GM18499 (cell line): ENCODE data around the gene TBC1D4.
A peak's percentile ranks its signal among the peaks of the same experiment; 100 is the strongest.
"Not testable (repeated sequence)": the region's sequence is repeated elsewhere in the genome, so short reads cannot be mapped to it uniquely, and the experiment has no call there.

Experiments
- ATAC-seq: cut with Tn5 transposase; IDR thresholded peaks from one replicate; pipeline ENCODE4 v1.9.1; 2021; ENCODE audit warnings: moderate number of reproducible peaks; ENCODE audit not compliant: insufficient read depth, unreplicated experiment

TBC1D4 gene

DNA sequence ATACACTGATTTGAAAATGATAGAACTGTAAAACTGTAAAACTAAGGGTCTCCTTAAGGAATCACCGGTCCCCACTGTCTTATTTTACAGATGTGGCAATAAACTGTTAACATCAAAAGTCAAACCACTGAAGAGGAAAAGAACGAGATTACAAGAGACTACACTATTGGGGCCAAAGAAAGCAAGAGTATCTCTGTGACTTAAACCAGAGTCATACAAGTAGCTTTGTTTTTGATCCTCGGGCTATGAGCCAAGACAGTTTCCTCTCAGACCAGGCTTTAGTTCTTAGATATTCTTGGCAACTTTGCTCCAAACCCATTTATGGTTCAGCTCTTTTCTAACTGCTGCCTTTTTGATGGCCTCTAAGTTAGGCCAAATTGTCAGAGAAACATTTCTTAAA is 113.8 kb downstream of the TBC1D4 start:
- no peak for ATAC-seq

GRCh38 chr13:75366380-75367280 is 115.3 kb downstream of the TBC1D4 start:
- no peak for ATAC-seq

GRCh38 chr13:75365724-75366173 is 116.2 kb downstream of the TBC1D4 start:
- ATAC-seq: peak; percentile 97

DNA sequence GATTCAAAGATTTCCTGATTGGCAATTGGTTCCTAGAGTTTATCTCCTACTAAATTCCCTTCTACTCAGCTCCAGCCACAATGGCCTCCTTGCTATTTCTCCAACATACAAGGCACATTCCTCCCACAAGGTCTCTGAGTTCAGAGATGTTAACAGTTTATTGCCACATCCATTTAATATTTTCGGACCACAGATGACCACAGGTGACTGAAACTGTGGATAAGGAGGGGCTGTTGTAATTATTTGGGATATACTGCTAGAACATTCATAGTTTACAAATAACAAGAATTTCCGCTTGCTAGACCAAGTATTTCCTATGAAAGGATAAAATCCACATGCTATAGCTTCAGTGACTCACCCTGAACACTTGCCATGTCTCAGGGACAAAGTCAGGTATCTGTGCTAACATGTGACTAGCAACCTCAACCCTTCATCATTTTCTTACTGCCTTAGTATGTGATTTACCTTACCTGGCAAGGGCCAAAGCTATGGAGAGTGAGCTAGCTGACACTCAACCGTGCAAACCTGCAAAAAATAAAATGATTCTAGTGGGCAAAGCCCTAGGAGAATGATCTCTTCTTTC is 117.7 kb downstream of the TBC1D4 start:
- ATAC-seq: no peak

- no peak for ATAC-seq
Observed at GRCh38 chr13:75363371-75363770, 118.6 kb downstream of the TBC1D4 start.

- ATAC-seq: no peak
Observed at GRCh38 chr13:75362026-75362425, 119.9 kb downstream of the TBC1D4 start.

DNA sequence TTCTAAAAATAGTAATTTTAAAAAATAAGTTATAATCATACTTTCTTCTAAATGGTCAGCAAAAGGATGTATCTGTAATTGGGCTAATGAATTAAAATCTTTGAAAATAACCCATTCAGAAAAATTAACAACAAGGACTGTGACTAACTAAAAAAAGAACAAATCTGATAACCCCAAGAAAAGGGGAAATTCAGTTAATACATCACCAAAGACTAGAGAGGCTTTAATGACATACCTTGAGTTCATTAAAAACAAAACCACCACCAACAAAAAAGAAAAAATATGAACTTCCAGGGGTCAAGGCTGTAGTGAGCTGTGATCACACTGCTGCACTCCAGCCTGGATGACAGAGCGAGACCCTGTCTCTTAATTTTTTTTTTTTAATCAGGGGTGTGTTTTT is 121.8 kb downstream of the TBC1D4 start:
- ATAC-seq: no peak

DNA sequence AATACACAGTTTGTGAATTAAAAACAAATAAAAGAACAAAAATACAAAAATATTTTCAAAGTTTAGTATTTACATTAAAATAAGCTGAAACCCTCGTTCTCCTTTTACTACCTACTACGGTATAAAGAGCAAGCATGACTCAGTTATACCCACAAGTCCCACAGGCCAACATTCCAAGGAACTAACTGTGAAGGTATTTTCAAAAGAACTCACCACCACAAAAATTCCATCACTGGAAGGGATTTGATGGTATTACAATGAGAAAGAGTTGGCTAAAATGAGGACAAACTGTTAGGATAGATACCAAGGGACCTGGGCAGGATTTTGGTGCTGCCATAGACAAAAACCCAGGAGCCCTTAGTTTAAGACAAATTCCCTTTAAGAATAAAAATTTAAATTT is 122.7 kb downstream of the TBC1D4 start:
- ATAC-seq: no peak

GRCh38 chr13:75357576-75358289 is 124.2 kb downstream of the TBC1D4 start:
- peak; percentile 86 for ATAC-seq

DNA sequence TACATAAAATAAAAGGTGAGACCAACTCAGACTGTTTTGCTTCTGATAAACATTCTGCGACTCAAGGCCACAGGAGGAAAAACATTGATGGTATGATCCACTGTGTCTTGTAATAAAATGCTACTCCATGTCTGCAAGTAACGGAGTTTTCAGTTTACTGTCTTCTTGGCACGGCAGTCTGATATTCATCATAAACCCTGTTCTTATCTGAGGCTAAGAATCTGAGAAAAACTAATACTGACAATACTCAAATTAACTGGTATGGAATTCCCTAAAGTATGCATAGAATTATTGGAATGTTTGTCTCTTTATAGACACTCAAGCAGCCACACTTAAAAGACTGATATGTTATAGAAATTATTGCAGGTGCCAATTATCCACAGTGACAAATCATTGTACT is 125.5 kb downstream of the TBC1D4 start:
- ATAC-seq: no peak

DNA sequence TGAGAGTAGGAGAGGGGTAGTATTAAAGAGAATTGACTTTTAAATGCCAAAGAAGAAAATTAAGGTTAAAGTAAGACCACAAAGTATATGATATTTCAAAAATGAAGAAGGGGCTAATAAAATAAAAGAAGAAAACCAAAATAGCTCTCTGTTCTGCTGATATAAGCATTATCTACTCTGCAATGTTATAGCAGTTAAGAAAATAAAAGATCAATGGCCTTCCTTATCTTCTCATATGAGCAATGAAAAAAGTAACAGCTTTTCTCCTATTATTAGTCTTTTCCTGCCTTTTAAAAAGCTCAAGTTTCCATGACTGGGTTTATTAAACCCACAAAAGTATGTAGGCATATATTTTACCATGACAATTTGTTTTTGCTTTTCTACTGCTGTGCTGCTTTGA is 126.4 kb downstream of the TBC1D4 start:
- no peak for ATAC-seq

GRCh38 chr13:75353781-75354193 is 128.2 kb downstream of the TBC1D4 start:
- ATAC-seq: no peak

DNA sequence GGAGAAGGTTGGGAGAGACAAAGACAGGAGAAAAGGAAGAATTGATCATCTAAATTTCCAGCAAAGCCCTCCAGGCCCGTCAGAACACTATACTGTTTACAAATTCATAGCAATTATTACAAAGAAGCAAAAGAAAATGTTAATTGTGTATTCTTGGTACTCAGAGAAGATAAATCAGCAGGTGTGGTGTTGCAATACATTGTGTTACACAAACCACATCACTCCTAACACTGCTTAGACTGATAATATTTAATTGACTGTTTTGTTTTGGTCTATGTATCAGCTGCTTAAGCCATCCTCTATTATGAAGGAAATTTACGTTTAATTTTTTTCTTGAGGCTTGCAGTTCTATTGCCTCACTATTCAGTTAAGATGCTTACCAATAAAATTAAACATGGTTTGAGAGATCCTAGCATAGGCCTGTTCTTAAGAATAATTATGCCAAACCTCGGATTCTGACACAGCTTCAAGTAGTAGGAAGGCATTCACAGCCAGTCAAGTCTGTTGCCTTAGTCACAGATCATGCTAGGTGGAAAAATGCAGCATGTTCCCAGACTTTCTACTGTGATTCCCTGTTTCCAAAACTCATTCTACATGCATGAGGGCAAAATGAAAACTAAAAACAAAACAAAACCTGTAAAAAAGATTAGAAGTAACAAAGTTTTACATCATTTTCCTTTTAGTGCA is 129.2 kb downstream of the TBC1D4 start:
- ATAC-seq: no peak

DNA sequence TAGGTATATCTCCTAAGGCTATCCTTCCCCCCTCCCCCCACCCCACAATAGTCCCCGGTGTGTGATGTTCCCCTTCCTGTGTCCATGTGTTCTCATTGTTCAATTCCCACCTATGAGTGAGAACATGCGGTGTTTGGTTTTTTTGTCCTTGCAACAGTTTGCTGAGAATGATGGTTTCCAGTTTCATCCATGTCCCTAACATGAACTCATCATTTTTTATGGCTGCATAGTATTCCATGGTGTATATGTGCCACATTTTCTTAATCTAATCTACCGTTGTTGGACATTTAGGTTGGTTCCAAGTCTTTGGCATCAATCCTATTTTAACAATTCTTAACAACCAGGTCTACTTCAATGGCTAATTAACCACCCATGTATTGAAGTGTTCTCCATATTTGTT is 130.4 kb downstream of the TBC1D4 start:
- not testable (repeated sequence) for ATAC-seq

GRCh38 chr13:75347925-75348324 is 134.0 kb downstream of the TBC1D4 start:
- no peak for ATAC-seq

DNA sequence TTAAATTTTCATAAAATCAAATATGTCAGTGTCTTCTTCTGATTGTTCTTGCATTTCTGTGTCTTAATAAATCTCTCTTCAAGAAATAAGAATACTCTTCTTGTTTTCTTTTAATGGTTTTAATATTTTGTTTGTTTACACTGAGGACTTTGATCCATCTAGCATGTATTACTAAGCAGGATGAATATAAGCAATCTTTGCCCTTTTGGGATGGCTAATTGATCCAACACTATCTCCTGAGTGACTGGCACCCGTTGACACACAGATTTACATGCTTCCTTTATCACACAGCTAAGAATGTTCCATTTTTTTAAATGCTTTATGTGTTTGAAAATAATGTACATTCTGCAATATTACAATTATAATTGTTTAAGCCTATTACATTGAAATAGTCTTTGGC is 134.5 kb downstream of the TBC1D4 start:
- ATAC-seq: no peak

- no peak for ATAC-seq
Observed at GRCh38 chr13:75345193-75345592, 136.8 kb downstream of the TBC1D4 start.

DNA sequence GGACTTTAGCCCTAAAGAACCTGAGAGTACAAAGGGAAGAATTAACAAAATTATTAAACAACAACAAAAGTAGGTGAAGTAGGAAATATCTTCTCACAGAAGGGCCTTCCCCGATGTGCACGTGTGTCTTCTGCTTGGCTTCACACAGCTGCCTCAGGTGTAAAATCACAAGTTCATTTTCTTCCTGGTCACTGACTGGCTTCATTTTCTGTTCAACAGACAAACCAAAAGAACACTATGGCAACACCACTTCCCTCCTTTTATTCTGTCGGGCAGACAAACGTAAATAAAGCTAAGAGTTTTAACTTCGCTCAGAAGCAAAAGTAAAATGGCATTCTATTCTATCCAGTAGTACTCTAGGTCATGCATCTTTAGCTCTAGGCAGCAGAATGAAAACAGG is 140.9 kb downstream of the TBC1D4 start:
- no peak for ATAC-seq

- no peak for ATAC-seq
Observed at GRCh38 chr13:75339635-75340374, 142.2 kb downstream of the TBC1D4 start.
